CD14-positive monocyte (primary cell): Measurements from ENCODE around the gene ABCB8. TPM values are rescaled to one million over a fixed set of nuclear protein-coding genes. Genes with fewer than 3 reads are reported as not detected.

Experiments
- DNase-seq, 3 donors: peaks; one replicate each; pipeline ENCODE4 v3.0.0-alpha.2; 2011 to 2022
- H2AFZ ChIP-seq: 2 replicates; pipeline ENCODE4 v1.6.0; 2012; ENCODE audit warnings: mild to moderate bottlenecking, low read depth, low read length, inconsistent platforms; ENCODE audit not compliant: insufficient read depth, poor library complexity, severe bottlenecking
- H3K27ac ChIP-seq, 2 donors: 1 replicate in 1 of 2; 2 replicates in 1 of 2; pipeline ENCODE4 v1.5.1; 2012 to 2013; ENCODE audit warnings: low read length in 2 of 2, control low read depth in 1 of 2, inconsistent platforms in 1 of 2, low read depth in 1 of 2, mild to moderate bottlenecking in 1 of 2
- H3K27me3 ChIP-seq, 2 donors: one replicate each; pipeline versions ENCODE4 v1.6.0 to v1.6.1; 2011 to 2013; ENCODE audit warnings: low read length in 2 of 2; ENCODE audit not compliant: control insufficient read depth in 2 of 2, insufficient read depth in 2 of 2
- H3K36me3 ChIP-seq, 2 donors: replicated peaks in 1 of 2; 1 replicate in 1 of 2; 2 replicates in 1 of 2; pipeline versions ENCODE4 v1.5.1 to v1.6.1; 2012 to 2013; ENCODE audit warnings: low read length in 2 of 2, control low read depth in 1 of 2, inconsistent platforms in 1 of 2, mild to moderate bottlenecking in 1 of 2; ENCODE audit not compliant: insufficient read depth in 2 of 2, control insufficient read depth in 1 of 2
- H3K4me1 ChIP-seq, 2 donors: 1 replicate in 1 of 2; 2 replicates in 1 of 2; pipeline versions ENCODE4 v1.5.1 to v1.6.1; 2012 to 2013; ENCODE audit warnings: low read length in 2 of 2, control low read depth in 1 of 2, inconsistent platforms in 1 of 2, mild to moderate bottlenecking in 1 of 2, moderate library complexity in 1 of 2; ENCODE audit not compliant: insufficient read depth in 2 of 2, control insufficient read depth in 1 of 2
- H3K4me2 ChIP-seq: replicated peaks from 2 replicates; pipeline ENCODE3; 2012; ENCODE audit warnings: low read length, moderate library complexity, mild to moderate bottlenecking; ENCODE audit not compliant: poor library complexity, severe bottlenecking; ENCODE audit errors: extremely low read depth
- H3K4me3 ChIP-seq, 3 experiments: fragments of 200-600 bp in 1 of 3; sonication (generic) in 1 of 3; replicated peaks in 1 of 3; 1 replicate in 2 of 3; 2 replicates in 1 of 3; pipeline ENCODE4 v1.5.1; 2011 to 2013; ENCODE audit warnings: low read length in 3 of 3, mild to moderate bottlenecking in 3 of 3, control low read depth in 2 of 3, low read depth in 2 of 3, inconsistent platforms in 1 of 3, moderate library complexity in 1 of 3
- H3K79me2 ChIP-seq: 2 replicates; pipeline ENCODE4 v1.6.0; 2012; ENCODE audit warnings: mild to moderate bottlenecking, control low read depth, inconsistent platforms, low read length, moderate library complexity; ENCODE audit not compliant: insufficient read depth
- H3K9ac ChIP-seq: 2 replicates; pipeline ENCODE4 v1.6.0; 2017; ENCODE audit warnings: low read length, mild to moderate bottlenecking; ENCODE audit not compliant: insufficient read depth, poor library complexity, severe bottlenecking
- H3K9me3 ChIP-seq, 2 donors: replicated peaks in 1 of 2; 1 replicate in 1 of 2; 2 replicates in 1 of 2; pipeline versions ENCODE4 v1.5.1 to v1.6.1; 2012 to 2013; ENCODE audit warnings: low read length in 2 of 2, control low read depth in 1 of 2; ENCODE audit not compliant: control insufficient read depth in 1 of 2, insufficient read depth in 1 of 2
- H4K20me1 ChIP-seq: 2 replicates; pipeline ENCODE4 v1.6.0; 2012; ENCODE audit warnings: mild to moderate bottlenecking, low read length, control low read depth, moderate library complexity; ENCODE audit not compliant: insufficient read depth
- H3K27ac Mint-ChIP-seq, 7 donors: one replicate each; pipeline ENCODE4 v1.8.0; 2020; ENCODE audit warnings: mild to moderate bottlenecking in 7 of 7, mixed read lengths in 7 of 7, moderate library complexity in 6 of 7, inconsistent platforms in 2 of 7
- H3K27me3 Mint-ChIP-seq, 3 donors: one replicate each; pipeline ENCODE4 v1.8.0; 2021 to 2022; ENCODE audit warnings: low read depth in 3 of 3, mild to moderate bottlenecking in 3 of 3, mixed read lengths in 3 of 3, moderate library complexity in 3 of 3, inconsistent platforms in 1 of 3
- H3K36me3 Mint-ChIP-seq, 2 donors: one replicate each; pipeline ENCODE4 v1.8.0; 2020; ENCODE audit warnings: mixed read lengths in 2 of 2, inconsistent platforms in 1 of 2, mild to moderate bottlenecking in 1 of 2
- H3K4me1 Mint-ChIP-seq: one replicate; pipeline ENCODE4 v1.8.0; 2020; ENCODE audit warnings: mild to moderate bottlenecking, mixed read lengths
- H3K4me3 Mint-ChIP-seq, 2 donors: one replicate each; pipeline ENCODE4 v1.8.0; 2020; ENCODE audit warnings: mild to moderate bottlenecking in 2 of 2, mixed read lengths in 2 of 2, moderate library complexity in 1 of 2
- H3K9me3 Mint-ChIP-seq, 7 donors: one replicate each; pipeline ENCODE4 v1.8.0; 2020 to 2022; ENCODE audit warnings: mixed read lengths in 7 of 7, mild to moderate bottlenecking in 6 of 7, moderate library complexity in 6 of 7, inconsistent platforms in 2 of 7
- WGBS: methylation state at CpG from one replicate; pipeline ENCODE4 v1.1.5; 2013; ENCODE audit warnings: missing lambda C conversion rate; ENCODE audit not compliant: insufficient coverage; 5-methylcytosine and 5-hydroxymethylcytosine counted together
- intact Hi-C, 2 donors: fragments of 100-400 bp; cut with micrococcal nuclease; formaldehyde crosslinking; loops; one replicate each; pipeline versions ENCODE4 v1.15.0 to v1.15.1; 2023
- polyA plus RNA-seq, 3 donors: library from polyadenylated mRNA; depleted of rRNA in 1 of 3; unstranded in 2 of 3; stranded (reverse) in 1 of 3; fragments of 300-500 nt in 2 of 3; fragments of >200 nt in 1 of 3; fragmentation: Illumina TruSeq in 2 of 3; gene quantifications; 1 replicate in 2 of 3; 2 replicates in 1 of 3; pipeline ENCODE4 v1.2.3, GENCODE V29; 2012 to 2021
- TF ChIP-seq, protein P1 (sequence below): fragments of 200-600 bp; IDR thresholded peaks from one replicate; pipeline ENCODE4 v1.8.0; 2022; ENCODE audit warnings: antibody characterized with exemption, mild to moderate bottlenecking

ABCB8 gene
- polyA plus RNA-seq, 3 donors, result 9.3 to 19.9 (median 9.5) TPM

DNA sequence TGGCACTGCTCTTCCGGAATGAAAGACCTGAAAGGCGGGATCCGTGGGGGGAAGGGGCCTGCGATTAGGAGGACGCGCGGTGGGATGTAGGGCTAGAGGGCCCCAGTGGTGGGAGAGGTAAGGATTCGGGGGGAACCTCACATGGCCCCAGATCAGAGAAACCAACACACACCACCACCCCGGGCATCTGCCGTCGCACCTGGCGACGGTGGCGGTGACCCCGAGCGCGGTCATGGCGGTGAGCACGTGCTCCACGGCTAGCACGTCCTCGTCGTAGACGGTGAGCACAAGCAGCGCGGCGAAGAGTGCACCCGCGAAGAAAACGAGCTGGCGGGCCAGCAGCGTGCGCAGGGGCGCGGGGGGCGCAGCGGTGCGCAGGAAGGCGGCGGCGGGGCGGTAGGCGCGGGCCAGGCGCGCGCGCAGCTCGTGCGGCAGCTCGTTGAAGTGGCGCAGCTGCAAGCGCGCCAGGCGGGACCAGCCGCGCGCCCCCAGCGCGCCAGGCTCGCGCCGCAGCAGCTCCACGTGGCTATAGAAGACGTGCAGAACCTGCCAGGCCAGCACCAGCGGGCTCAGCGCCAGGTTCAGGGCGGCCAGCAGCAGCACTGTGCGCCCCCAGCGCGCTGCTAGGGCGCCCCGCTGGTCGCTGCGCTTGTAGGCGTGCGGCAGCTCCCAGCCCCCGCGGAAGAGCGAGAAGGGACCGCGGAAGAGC is 9.7 kb upstream of the ABCB8 start:
- no peaks in the 10 kb centered on the region for H3K36me3 ChIP-seq
- peaks cover 0 to 6% of the 10 kb centered on the region in 2 donors for H3K9me3 ChIP-seq
- H3K4me3 ChIP-seq, result peak overlapping the region in 1 of 3 experiments; percentile 51
- H3K27ac ChIP-seq, result no peak overlapping the region
- H3K4me2 ChIP-seq, result peak overlapping the region; percentile 51
- TF ChIP-seq, protein P1, sequence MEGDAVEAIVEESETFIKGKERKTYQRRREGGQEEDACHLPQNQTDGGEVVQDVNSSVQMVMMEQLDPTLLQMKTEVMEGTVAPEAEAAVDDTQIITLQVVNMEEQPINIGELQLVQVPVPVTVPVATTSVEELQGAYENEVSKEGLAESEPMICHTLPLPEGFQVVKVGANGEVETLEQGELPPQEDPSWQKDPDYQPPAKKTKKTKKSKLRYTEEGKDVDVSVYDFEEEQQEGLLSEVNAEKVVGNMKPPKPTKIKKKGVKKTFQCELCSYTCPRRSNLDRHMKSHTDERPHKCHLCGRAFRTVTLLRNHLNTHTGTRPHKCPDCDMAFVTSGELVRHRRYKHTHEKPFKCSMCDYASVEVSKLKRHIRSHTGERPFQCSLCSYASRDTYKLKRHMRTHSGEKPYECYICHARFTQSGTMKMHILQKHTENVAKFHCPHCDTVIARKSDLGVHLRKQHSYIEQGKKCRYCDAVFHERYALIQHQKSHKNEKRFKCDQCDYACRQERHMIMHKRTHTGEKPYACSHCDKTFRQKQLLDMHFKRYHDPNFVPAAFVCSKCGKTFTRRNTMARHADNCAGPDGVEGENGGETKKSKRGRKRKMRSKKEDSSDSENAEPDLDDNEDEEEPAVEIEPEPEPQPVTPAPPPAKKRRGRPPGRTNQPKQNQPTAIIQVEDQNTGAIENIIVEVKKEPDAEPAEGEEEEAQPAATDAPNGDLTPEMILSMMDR, result peak; percentile 43
- no peak for DNase-seq
- peaks cover 25 to 38% of the 10 kb centered on the region in 2 donors for H3K4me1 ChIP-seq
- intact Hi-C loops, result loop anchor here in 1 of 2 donors (5.0 kb wide), 1 partner anchor 94 kb away; no protein-coding TSS in a partner anchor
- H2AFZ ChIP-seq, result peak overlapping the region; percentile 35
- H3K9ac ChIP-seq, result no peak overlapping the region
- Mint-ChIP-seq H3K4me3 (peak overlapping the region; percentile 56 to 88), H3K27ac (peak overlapping the region in 2 of 7 donors; percentile 58 to 70), H3K36me3 (peaks cover 3 to 4% of the 10 kb centered on the region in 2 donors), H3K9me3 (peaks cover 0 to 16% (median 3%) of the 10 kb centered on the region in 7 donors), H3K27me3 (peaks cover 57 to 86% (median 63%) of the 10 kb centered on the region in 3 donors), H3K4me1 (peaks cover 35% of the 10 kb centered on the region)
- WGBS, result 2% methylated on average over 77 of the region's 82 CpGs
- peaks cover 23 to 50% of the 10 kb centered on the region in 2 donors for H3K27me3 ChIP-seq
- no peaks in the 10 kb centered on the region for H3K79me2 ChIP-seq
- no peaks in the 10 kb centered on the region for H4K20me1 ChIP-seq

DNA sequence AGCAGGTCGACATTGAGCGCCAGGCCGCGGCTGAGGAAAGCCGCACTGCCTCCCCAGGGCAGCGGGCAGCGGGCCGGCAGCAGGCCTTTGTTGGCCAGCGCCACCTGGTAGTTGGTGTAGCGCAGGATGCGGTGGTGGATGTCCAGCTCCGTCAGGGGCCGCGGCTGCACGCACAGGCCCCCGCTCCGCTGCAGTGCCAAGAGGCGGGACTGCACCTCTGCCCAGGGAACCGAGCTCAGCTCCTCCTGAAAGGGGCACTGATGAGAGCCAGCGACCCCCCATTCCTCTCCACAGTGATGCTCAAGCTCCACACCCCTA is 9.2 kb upstream of the ABCB8 start:
- no peak overlapping the region for H3K4me2 ChIP-seq
- no peaks in the 10 kb centered on the region for H4K20me1 ChIP-seq
- Mint-ChIP-seq H3K9me3 (peaks cover 0 to 16% (median 3%) of the 10 kb centered on the region in 7 donors), H3K36me3 (peaks cover 3 to 4% of the 10 kb centered on the region in 2 donors), H3K27me3 (peaks cover 55 to 84% (median 58%) of the 10 kb centered on the region in 3 donors), H3K4me3 (peak overlapping the region in 1 of 2 donors; percentile 74), H3K4me1 (peaks cover 30% of the 10 kb centered on the region), H3K27ac (no peak overlapping the region)
- H3K4me3 ChIP-seq, result no peak overlapping the region
- H3K36me3 ChIP-seq, result no peaks in the 10 kb centered on the region
- DNase-seq, result no peak
- no peaks in the 10 kb centered on the region for H3K79me2 ChIP-seq
- peak overlapping the region; percentile 35 for H2AFZ ChIP-seq
- TF ChIP-seq, protein P1, result no peak
- H3K27ac ChIP-seq, result no peak overlapping the region
- peaks cover 0 to 6% of the 10 kb centered on the region in 2 donors for H3K9me3 ChIP-seq
- peaks cover 23 to 47% of the 10 kb centered on the region in 2 donors for H3K27me3 ChIP-seq
- no peak overlapping the region for H3K9ac ChIP-seq
- intact Hi-C loops, result loop anchor here in 1 of 2 donors (5.0 kb wide), 1 partner anchor 93 kb away; no protein-coding TSS in a partner anchor
- H3K4me1 ChIP-seq, result peaks cover 20 to 32% of the 10 kb centered on the region in 2 donors
- WGBS, result 10% methylated on average over 19 of the region's 20 CpGs
